ENCODE results near the gene CSNK1G3.
"Not testable (repeated sequence)": the region's sequence is repeated elsewhere in the genome, so short reads cannot be mapped to it uniquely, and the experiment has no call there.

The CSNK1G3 gene

GRCh38 chr5:123561230-123561629 lies 49.3 kb downstream of the CSNK1G3 start:
- no peak for DNase-seq

GRCh38 chr5:123571927-123572326 lies 60.0 kb downstream of the CSNK1G3 start:
- no peak for DNase-seq

GRCh38 chr5:123578390-123578789 lies 66.4 kb downstream of the CSNK1G3 start:
- no peak for DNase-seq

GRCh38 chr5:123579410-123579809 lies 67.4 kb downstream of the CSNK1G3 start:
- no peak for DNase-seq

- DNase-seq, result no peak
These were observed 70.7 kb downstream of the CSNK1G3 start for GRCh38 chr5:123582550-123583285.

GRCh38 chr5:123585871-123586270 lies 73.9 kb downstream of the CSNK1G3 start:
- DNase-seq, result no peak

GRCh38 chr5:123594434-123594833 lies 82.5 kb downstream of the CSNK1G3 start:
- no peak for DNase-seq

- DNase-seq, result no peak
These were observed 85.0 kb downstream of the CSNK1G3 start for GRCh38 chr5:123597018-123597417.

GRCh38 chr5:123598028-123598689 lies 86.2 kb downstream of the CSNK1G3 start:
- DNase-seq, result no peak

- DNase-seq, result no peak
These were observed 87.2 kb downstream of the CSNK1G3 start for GRCh38 chr5:123599171-123599570.

- no peak for DNase-seq
These were observed 89.6 kb downstream of the CSNK1G3 start for GRCh38 chr5:123601610-123602009.

- no peak for DNase-seq
These were observed 93.8 kb downstream of the CSNK1G3 start for GRCh38 chr5:123605822-123606221.

GRCh38 chr5:123610209-123610608 lies 98.2 kb downstream of the CSNK1G3 start:
- DNase-seq, result no peak

GRCh38 chr5:123610665-123611405 lies 98.9 kb downstream of the CSNK1G3 start:
- no peak for DNase-seq

- no peak for DNase-seq
These were observed 99.4 kb downstream of the CSNK1G3 start for GRCh38 chr5:123611406-123611709.

GRCh38 chr5:123617561-123617960 lies 105.6 kb downstream of the CSNK1G3 start:
- DNase-seq, result no peak

GRCh38 chr5:123626051-123626450 lies 114.1 kb downstream of the CSNK1G3 start:
- no peak for DNase-seq

- no peak for DNase-seq
These were observed 117.0 kb downstream of the CSNK1G3 start for GRCh38 chr5:123628860-123629544.

- no peak for DNase-seq
These were observed 124.0 kb downstream of the CSNK1G3 start for GRCh38 chr5:123636006-123636405.

- not testable (repeated sequence) for DNase-seq
These were observed 125.1 kb downstream of the CSNK1G3 start for GRCh38 chr5:123637028-123637427.

GRCh38 chr5:123639244-123639643 lies 127.3 kb downstream of the CSNK1G3 start:
- DNase-seq, result no peak

GRCh38 chr5:123645024-123645603 lies 133.1 kb downstream of the CSNK1G3 start:
- DNase-seq, result no peak

- no peak for DNase-seq
These were observed 135.1 kb downstream of the CSNK1G3 start for GRCh38 chr5:123647066-123647465.

All from 8988T (cell line).